Skeletal muscle tissue (tissue), 4 donors: ENCODE data around the gene MFSD11. TPM values are rescaled to one million over a fixed set of nuclear protein-coding genes. Genes with fewer than 3 reads are reported as not detected.
A peak's percentile ranks its signal among the peaks of the same experiment; 100 is the strongest.
"Not testable (repeated sequence)": the region's sequence is repeated elsewhere in the genome, so short reads cannot be mapped to it uniquely, and the experiment has no call there.

Source experiments
- H3K27ac ChIP-seq: one replicate; pipeline ENCODE4 v1.7.0; 2013; ENCODE audit warnings: mild to moderate bottlenecking, low read depth, low read length, inconsistent platforms
- H3K27me3 ChIP-seq, 3 donors: one replicate each; pipeline ENCODE4 v1.7.0; 2013; ENCODE audit warnings: low read length in 3 of 3; ENCODE audit not compliant: control insufficient read depth in 3 of 3, insufficient read depth in 3 of 3
- H3K36me3 ChIP-seq, 3 donors: one replicate each; pipeline ENCODE4 v1.7.0; 2013; ENCODE audit warnings: low read length in 3 of 3; ENCODE audit not compliant: control insufficient read depth in 3 of 3, insufficient read depth in 3 of 3
- H3K4me1 ChIP-seq, 3 donors: one replicate each; pipeline ENCODE4 v1.7.0; 2013; ENCODE audit warnings: low read length in 3 of 3, mild to moderate bottlenecking in 3 of 3; ENCODE audit not compliant: control insufficient read depth in 3 of 3, insufficient read depth in 3 of 3
- H3K4me3 ChIP-seq, 3 donors: one replicate each; pipeline ENCODE4 v1.7.0; 2013; ENCODE audit warnings: low read length in 3 of 3
- H3K9ac ChIP-seq, 3 donors: one replicate each; pipeline ENCODE4 v1.7.0; 2013; ENCODE audit warnings: low read length in 3 of 3, mild to moderate bottlenecking in 3 of 3, moderate library complexity in 2 of 3, low read depth in 1 of 3
- H3K9me3 ChIP-seq, 3 donors: one replicate each; pipeline ENCODE4 v1.7.0; 2013; ENCODE audit warnings: low read length in 3 of 3; ENCODE audit not compliant: control insufficient read depth in 3 of 3
- total RNA-seq: library from RNA; depleted of rRNA; stranded (reverse); fragments of >200 nt; gene quantifications from one replicate; pipeline ENCODE4 v1.2.3, GENCODE V29; 2014
- donor health status: Osteomylitis.

Gene MFSD11
- total RNA-seq, 1 donor from 2014 or later, result 76.7 TPM

- peak overlapping the region; percentile 81 to 89 (median 85) for H3K9ac ChIP-seq
- H3K4me1 ChIP-seq, result peaks cover 37 to 50% (median 37%) of the 10 kb centered on the region in 3 donors
- H3K27me3 ChIP-seq, result no peaks in the 10 kb centered on the region
- H3K9me3 ChIP-seq, result no peaks in the 10 kb centered on the region
- peak overlapping the region; percentile 83 for H3K27ac ChIP-seq
- H3K36me3 ChIP-seq, result peaks cover 13 to 15% (median 15%) of the 10 kb centered on the region in 3 donors
- H3K4me3 ChIP-seq, result peak overlapping the region; percentile 51 to 85 (median 66)
Observed at GRCh38 chr17:76709077-76709950, 28.6 kb upstream of the MFSD11 start.

- H3K4me1 ChIP-seq, result peaks cover 36 to 52% (median 38%) of the 10 kb centered on the region in 3 donors
- peak overlapping the region; percentile 83 for H3K27ac ChIP-seq
- H3K9ac ChIP-seq, result peak overlapping the region; percentile 81 to 89 (median 85)
- not testable (repeated sequence) for H3K27me3 ChIP-seq, H3K9me3 ChIP-seq
- peaks cover 15 to 19% (median 16%) of the 10 kb centered on the region in 3 donors for H3K36me3 ChIP-seq
- H3K4me3 ChIP-seq, result peak overlapping the region; percentile 51 to 85 (median 66)
Observed at GRCh38 chr17:76709951-76710862, 27.7 kb upstream of the MFSD11 start.

- H3K27me3 ChIP-seq, result no peaks in the 10 kb centered on the region
- H3K9ac ChIP-seq, result peak within 1 kb of the TSS; percentile 81 to 89 (median 85)
- H3K36me3 ChIP-seq, result peaks cover 23 to 27% (median 24%) of the 10 kb centered on the region in 3 donors
- peak within 1 kb of the TSS; percentile 77 to 85 (median 83) for H3K4me3 ChIP-seq
- no peaks in the 10 kb centered on the region for H3K9me3 ChIP-seq
- peak within 1 kb of the TSS; percentile 83 for H3K27ac ChIP-seq
- peaks cover 35 to 60% (median 43%) of the 10 kb centered on the region in 3 donors for H3K4me1 ChIP-seq
Observed at GRCh38 chr17:76710863-76711611, 26.9 kb upstream of the MFSD11 start, which contains the start of gene MXRA7. Gene MXRA7, minus strand, starts transcription at chr17:76710965. Its CDS starts 19 bp downstream, at chr17:76710946.

GRCh38 chr17:76712321-76712720, 25.6 kb upstream of the MFSD11 start:
- not testable (repeated sequence) for H3K4me3 ChIP-seq, H3K9ac ChIP-seq, H3K27ac ChIP-seq, H3K27me3 ChIP-seq, H3K9me3 ChIP-seq
- H3K4me1 ChIP-seq, result peaks cover 34 to 59% (median 45%) of the 10 kb centered on the region in 3 donors
- peaks cover 36 to 39% (median 37%) of the 10 kb centered on the region in 3 donors for H3K36me3 ChIP-seq

- Histone ChIP-seq H3K36me3 (peaks cover 45 to 51% (median 46%) of the 10 kb centered on the region in 3 donors), H3K9me3 (no peaks in the 10 kb centered on the region), H3K4me1 (peaks cover 20 to 45% (median 32%) of the 10 kb centered on the region in 3 donors), H3K9ac (peak overlapping the region in 1 of 3 donors; percentile 8), H3K27me3 (no peaks in the 10 kb centered on the region), H3K27ac (no peak overlapping the region), H3K4me3 (no peak overlapping the region)
Observed at GRCh38 chr17:76713765-76714164, 24.2 kb upstream of the MFSD11 start.

GRCh38 chr17:76714336-76714735, 23.6 kb upstream of the MFSD11 start:
- Histone ChIP-seq H3K36me3 (peaks cover 46 to 54% (median 50%) of the 10 kb centered on the region in 3 donors), H3K27ac (no peak overlapping the region), H3K27me3 (no peaks in the 10 kb centered on the region), H3K4me3 (no peak overlapping the region), H3K9me3 (no peaks in the 10 kb centered on the region), H3K9ac (no peak overlapping the region), H3K4me1 (peaks cover 14 to 39% (median 27%) of the 10 kb centered on the region in 3 donors)

GRCh38 chr17:76714822-76715495, 23.0 kb upstream of the MFSD11 start:
- peaks cover 48 to 60% (median 56%) of the 10 kb centered on the region in 3 donors for H3K36me3 ChIP-seq
- no peak overlapping the region for H3K4me3 ChIP-seq
- H3K4me1 ChIP-seq, result peaks cover 8 to 33% (median 23%) of the 10 kb centered on the region in 3 donors
- peak overlapping the region; percentile 59 for H3K27ac ChIP-seq
- no peaks in the 10 kb centered on the region for H3K27me3 ChIP-seq
- H3K9me3 ChIP-seq, result no peaks in the 10 kb centered on the region
- H3K9ac ChIP-seq, result peak overlapping the region in 1 of 3 donors; percentile 57

- peak overlapping the region in 1 of 3 donors; percentile 57 for H3K9ac ChIP-seq
- no peaks in the 10 kb centered on the region for H3K9me3 ChIP-seq
- H3K4me1 ChIP-seq, result peaks cover 7 to 29% (median 23%) of the 10 kb centered on the region in 3 donors
- H3K36me3 ChIP-seq, result peaks cover 53 to 65% (median 61%) of the 10 kb centered on the region in 3 donors
- H3K27me3 ChIP-seq, result no peaks in the 10 kb centered on the region
- H3K27ac ChIP-seq, result peak overlapping the region; percentile 59
- H3K4me3 ChIP-seq, result no peak overlapping the region
Observed at GRCh38 chr17:76715496-76715830, 22.5 kb upstream of the MFSD11 start.
